ENCODE measurements around the gene CNIH3. TPM values are rescaled to one million over a fixed set of nuclear protein-coding genes. Genes with fewer than 3 reads are reported as not detected.

Gene CNIH3
- total RNA-seq, 3 donors from 2014 or later (not counting 1 experiment from before 2014, with no cell fraction given): 2.8 to 5.4 (median 5.0) TPM

GRCh38 chr1:224696021-224696420 lies 79.9 kb downstream of the CNIH3 start:
- Histone ChIP-seq H3K4me1 (ENCODE audit: control insufficient read depth, insufficient read depth, low read length) (no peaks in the 10 kb centered on the region), H3K36me3 (ENCODE audit: control insufficient read depth, insufficient read depth, low read length) (no peaks in the 10 kb centered on the region), H3K27ac (ENCODE audit: low read length) (no peak overlapping the region), H3K27me3 (ENCODE audit: control insufficient read depth, insufficient read depth, low read length) (no peaks in the 10 kb centered on the region), H3K9me3 (ENCODE audit: control insufficient read depth, insufficient read depth, low read length) (no peaks in the 10 kb centered on the region), H3K4me3 (ENCODE audit: low read length) (no peak overlapping the region)
- ATAC-seq (no peak), DNase-seq (no peak)
- 80% methylated on average over 2 of the region's 2 CpGs for WGBS (ENCODE audit: insufficient coverage)
- Mint-ChIP-seq H3K27ac (no peak overlapping the region), H3K4me3 (no peak overlapping the region), H3K36me3 (no peaks in the 10 kb centered on the region), H3K4me1 (no peaks in the 10 kb centered on the region), H3K27me3 (ENCODE audit: low read depth in 2 of 2) (peaks cover 0 to 6% of the 10 kb centered on the region in 2 donors), H3K9me3 (no peaks in the 10 kb centered on the region)
- intact Hi-C loops (cut with micrococcal nuclease): no loop called here
- TF ChIP-seq, protein P1, sequence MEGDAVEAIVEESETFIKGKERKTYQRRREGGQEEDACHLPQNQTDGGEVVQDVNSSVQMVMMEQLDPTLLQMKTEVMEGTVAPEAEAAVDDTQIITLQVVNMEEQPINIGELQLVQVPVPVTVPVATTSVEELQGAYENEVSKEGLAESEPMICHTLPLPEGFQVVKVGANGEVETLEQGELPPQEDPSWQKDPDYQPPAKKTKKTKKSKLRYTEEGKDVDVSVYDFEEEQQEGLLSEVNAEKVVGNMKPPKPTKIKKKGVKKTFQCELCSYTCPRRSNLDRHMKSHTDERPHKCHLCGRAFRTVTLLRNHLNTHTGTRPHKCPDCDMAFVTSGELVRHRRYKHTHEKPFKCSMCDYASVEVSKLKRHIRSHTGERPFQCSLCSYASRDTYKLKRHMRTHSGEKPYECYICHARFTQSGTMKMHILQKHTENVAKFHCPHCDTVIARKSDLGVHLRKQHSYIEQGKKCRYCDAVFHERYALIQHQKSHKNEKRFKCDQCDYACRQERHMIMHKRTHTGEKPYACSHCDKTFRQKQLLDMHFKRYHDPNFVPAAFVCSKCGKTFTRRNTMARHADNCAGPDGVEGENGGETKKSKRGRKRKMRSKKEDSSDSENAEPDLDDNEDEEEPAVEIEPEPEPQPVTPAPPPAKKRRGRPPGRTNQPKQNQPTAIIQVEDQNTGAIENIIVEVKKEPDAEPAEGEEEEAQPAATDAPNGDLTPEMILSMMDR (IDR thresholded peaks at IDR 0.05): no peak

- TF ChIP-seq, protein P1 (IDR thresholded peaks at IDR 0.05): no peak
- Mint-ChIP-seq H3K27ac (no peak overlapping the region), H3K36me3 (no peaks in the 10 kb centered on the region), H3K4me1 (no peaks in the 10 kb centered on the region), H3K27me3 (ENCODE audit: low read depth in 2 of 2) (peaks cover 0 to 6% of the 10 kb centered on the region in 2 donors), H3K9me3 (no peaks in the 10 kb centered on the region), H3K4me3 (no peak overlapping the region)
- intact Hi-C loops (cut with micrococcal nuclease): no loop called here
- H3K4me3 ChIP-seq (ENCODE audit: low read length): no peak overlapping the region
- H3K4me1 ChIP-seq (ENCODE audit: control insufficient read depth, insufficient read depth, low read length): no peaks in the 10 kb centered on the region
- no peaks in the 10 kb centered on the region for H3K27me3 ChIP-seq (ENCODE audit: control insufficient read depth, insufficient read depth, low read length)
- no peak overlapping the region for H3K27ac ChIP-seq (ENCODE audit: low read length)
- DNase-seq (no peak), ATAC-seq (no peak)
- H3K9me3 ChIP-seq (ENCODE audit: control insufficient read depth, insufficient read depth, low read length): no peaks in the 10 kb centered on the region
- no peaks in the 10 kb centered on the region for H3K36me3 ChIP-seq (ENCODE audit: control insufficient read depth, insufficient read depth, low read length)
- 87% methylated on average over 14 of the region's 14 CpGs for WGBS (ENCODE audit: insufficient coverage)
These were observed 81.0 kb downstream of the CNIH3 start for GRCh38 chr1:224696891-224697765.

DNA sequence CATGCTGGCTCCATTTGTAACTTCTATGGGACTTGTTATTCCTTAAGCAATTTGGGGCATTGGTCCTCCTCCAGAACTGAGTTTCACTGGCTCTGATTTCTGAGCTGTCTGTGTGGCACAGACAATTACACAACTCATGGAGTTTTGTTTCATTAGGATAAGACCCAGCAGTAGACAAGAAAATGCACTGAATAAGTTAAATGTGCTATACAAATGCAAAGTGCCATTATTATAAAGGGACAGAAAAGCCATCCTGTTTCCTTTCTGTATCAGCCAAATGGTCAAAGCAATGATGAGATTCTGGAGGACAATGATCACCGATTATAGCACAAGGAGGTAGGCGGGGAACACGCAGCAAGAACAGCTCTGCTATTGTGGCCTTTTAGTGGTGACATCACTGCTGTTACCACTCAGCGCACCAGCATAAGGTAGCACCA lies 81.9 kb downstream of the CNIH3 start:
- no peaks in the 10 kb centered on the region for H3K36me3 Mint-ChIP-seq
- DNase-seq: no peak

More for the DNA sequence above, 81.9 kb downstream of the CNIH3 start:
- no peaks in the 10 kb centered on the region for H3K4me1 ChIP-seq (ENCODE audit: control insufficient read depth, insufficient read depth, low read length)
- no peak overlapping the region for H3K27ac ChIP-seq (ENCODE audit: low read length)
- no peaks in the 10 kb centered on the region for H3K4me1 Mint-ChIP-seq
- H3K27me3 ChIP-seq (ENCODE audit: control insufficient read depth, insufficient read depth, low read length): no peaks in the 10 kb centered on the region
- no peak overlapping the region for H3K4me3 ChIP-seq (ENCODE audit: low read length)
- TF ChIP-seq, protein P1 (IDR thresholded peaks at IDR 0.05): no peak
- H3K4me3 Mint-ChIP-seq: no peak overlapping the region
- no peak for ATAC-seq
- intact Hi-C loops (cut with micrococcal nuclease): no loop called here
- no peaks in the 10 kb centered on the region for H3K9me3 ChIP-seq (ENCODE audit: control insufficient read depth, insufficient read depth, low read length)
- H3K27me3 Mint-ChIP-seq (ENCODE audit: low read depth in 2 of 2): peaks cover 0 to 6% of the 10 kb centered on the region in 2 donors
- H3K36me3 ChIP-seq (ENCODE audit: control insufficient read depth, insufficient read depth, low read length): no peaks in the 10 kb centered on the region
- no peak overlapping the region for H3K27ac Mint-ChIP-seq
- no peaks in the 10 kb centered on the region for H3K9me3 Mint-ChIP-seq
- 93% methylated on average over 4 of the region's 4 CpGs for WGBS (ENCODE audit: insufficient coverage)
